GM13977 (cell line): ENCODE measurements around the gene ZNF397.
A peak's percentile ranks its signal among the peaks of the same experiment; 100 is the strongest.

Experiments
- DNase-seq: peaks from one replicate; pipeline ENCODE4 v3.0.0; 2012; ENCODE audit warnings: low spot score
- CTCF ChIP-seq: IDR thresholded peaks from 2 replicates; pipeline ENCODE4 v1.5.1; 2012; ENCODE audit warnings: mild to moderate bottlenecking, control low read depth; ENCODE audit not compliant: insufficient read depth; ENCODE audit errors: extremely low read depth, missing control alignments
- in situ Hi-C: fragments of 300-500 bp; cut with MboI; formaldehyde crosslinking; loops from one replicate; pipeline ENCODE4 v1.12.0; 2022; ENCODE audit warnings: low sequenced_read_pairs, low pct_unique_long_range_greater_than_20kb, mixed read lengths, inconsistent platforms; ENCODE audit not compliant: unreplicated experiment

Gene ZNF397

GRCh38 chr18:35227254-35227653 lies 13.6 kb upstream of the ZNF397 start:
- no peak for DNase-seq
- in situ Hi-C loops = loop anchor here (10.0 kb wide), 1 partner anchor 148 kb away; the partner anchor contains the start of gene ZNF396
- no peak for TF ChIP-seq CTCF

- peak; percentile 59 for DNase-seq
- peak; percentile 86 for TF ChIP-seq CTCF
- in situ Hi-C loops = loop anchor here (10.0 kb wide), 1 partner anchor 124 kb away; no protein-coding TSS in a partner anchor
Observed at GRCh38 chr18:35231052-35231451, 9.8 kb upstream of the ZNF397 start.

GRCh38 chr18:35236571-35237363 lies 4.1 kb upstream of the ZNF397 start:
- no peak for TF ChIP-seq CTCF
- no peak for DNase-seq
- in situ Hi-C loops = loop anchor here (10.0 kb wide), 1 partner anchor 118 kb away; no protein-coding TSS in a partner anchor

- DNase-seq = no peak
- no peak for TF ChIP-seq CTCF
- in situ Hi-C loops = loop anchor here (10.0 kb wide), 1 partner anchor 115 kb away; no protein-coding TSS in a partner anchor
Observed at GRCh38 chr18:35239314-35239713, 1.5 kb upstream of the ZNF397 start.

- DNase-seq = no peak
- TF ChIP-seq CTCF = no peak
- in situ Hi-C loops = no loop called here
Observed at GRCh38 chr18:35241448-35241804, 592 bp downstream of the ZNF397 start.

GRCh38 chr18:35242426-35242825 lies 1.6 kb downstream of the ZNF397 start:
- in situ Hi-C loops = no loop called here
- no peak for DNase-seq
- TF ChIP-seq CTCF = no peak
